Urothelium cell line (cell line): ENCODE results near the gene CERS1.

Experiments used
- DNase-seq: peaks from one replicate; pipeline ENCODE4 v3.0.0; 2011; ENCODE audit warnings: low spot score, mixed read lengths
- FAIRE-seq: peaks from 2 replicates; lab custom pipeline; 2011; peaks lifted over from hg19 to GRCh38; lab: Jason Lieb, UNC

The CERS1 gene

DNA sequence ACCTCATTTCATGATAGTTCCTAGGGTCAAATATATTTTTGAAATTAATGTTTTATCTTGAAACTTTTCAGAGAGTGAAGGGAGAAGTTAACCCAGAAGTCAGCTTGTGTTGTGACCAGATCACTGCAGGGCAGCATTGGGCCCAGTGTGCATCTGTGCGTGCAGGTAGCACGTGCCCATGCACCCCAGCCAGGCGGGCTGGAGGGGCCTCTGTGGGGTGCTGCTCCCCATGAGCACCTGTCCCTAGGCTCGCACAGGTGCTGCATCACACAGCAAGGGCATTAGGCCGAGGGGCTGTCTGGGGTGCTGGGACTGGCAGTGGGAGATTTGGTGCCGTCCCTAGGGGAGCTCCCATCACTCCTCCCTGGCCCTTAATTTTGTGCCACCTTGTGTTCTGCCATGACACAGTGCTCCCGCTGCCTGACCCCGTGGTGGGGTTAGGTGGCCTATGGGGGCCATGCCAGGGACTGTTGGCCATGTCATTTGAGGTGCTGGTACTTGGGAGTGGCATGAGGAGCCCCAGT lies 51.1 kb downstream of the CERS1 start:
- no peak for DNase-seq
- no peak for FAIRE-seq

GRCh38 chr19:18843960-18844359 lies 52.0 kb downstream of the CERS1 start:
- FAIRE-seq (no peak), DNase-seq (no peak)

DNA sequence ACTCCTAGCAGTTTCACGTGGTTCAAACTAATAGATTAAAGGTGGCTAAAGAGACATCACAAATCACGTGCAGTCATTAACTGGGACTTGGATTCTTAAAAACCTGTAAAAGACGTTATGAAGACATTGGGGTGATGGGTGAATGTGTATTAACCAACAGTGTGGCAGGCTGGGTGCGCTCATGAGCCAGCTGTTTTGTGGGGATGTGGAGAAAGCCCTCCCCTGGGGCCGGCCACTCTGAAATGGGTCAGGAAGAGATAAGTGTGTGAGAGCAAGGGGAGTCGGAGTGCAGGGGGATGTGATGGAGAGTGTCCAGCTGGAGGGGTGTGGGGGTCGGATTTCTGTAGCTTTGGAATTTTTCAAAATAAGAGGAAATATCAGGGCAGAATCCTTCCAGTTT lies 53.8 kb downstream of the CERS1 start:
- DNase-seq (no peak), FAIRE-seq (no peak)

GRCh38 chr19:18841400-18841799 lies 54.6 kb downstream of the CERS1 start:
- FAIRE-seq = no peak
- no peak for DNase-seq

DNA sequence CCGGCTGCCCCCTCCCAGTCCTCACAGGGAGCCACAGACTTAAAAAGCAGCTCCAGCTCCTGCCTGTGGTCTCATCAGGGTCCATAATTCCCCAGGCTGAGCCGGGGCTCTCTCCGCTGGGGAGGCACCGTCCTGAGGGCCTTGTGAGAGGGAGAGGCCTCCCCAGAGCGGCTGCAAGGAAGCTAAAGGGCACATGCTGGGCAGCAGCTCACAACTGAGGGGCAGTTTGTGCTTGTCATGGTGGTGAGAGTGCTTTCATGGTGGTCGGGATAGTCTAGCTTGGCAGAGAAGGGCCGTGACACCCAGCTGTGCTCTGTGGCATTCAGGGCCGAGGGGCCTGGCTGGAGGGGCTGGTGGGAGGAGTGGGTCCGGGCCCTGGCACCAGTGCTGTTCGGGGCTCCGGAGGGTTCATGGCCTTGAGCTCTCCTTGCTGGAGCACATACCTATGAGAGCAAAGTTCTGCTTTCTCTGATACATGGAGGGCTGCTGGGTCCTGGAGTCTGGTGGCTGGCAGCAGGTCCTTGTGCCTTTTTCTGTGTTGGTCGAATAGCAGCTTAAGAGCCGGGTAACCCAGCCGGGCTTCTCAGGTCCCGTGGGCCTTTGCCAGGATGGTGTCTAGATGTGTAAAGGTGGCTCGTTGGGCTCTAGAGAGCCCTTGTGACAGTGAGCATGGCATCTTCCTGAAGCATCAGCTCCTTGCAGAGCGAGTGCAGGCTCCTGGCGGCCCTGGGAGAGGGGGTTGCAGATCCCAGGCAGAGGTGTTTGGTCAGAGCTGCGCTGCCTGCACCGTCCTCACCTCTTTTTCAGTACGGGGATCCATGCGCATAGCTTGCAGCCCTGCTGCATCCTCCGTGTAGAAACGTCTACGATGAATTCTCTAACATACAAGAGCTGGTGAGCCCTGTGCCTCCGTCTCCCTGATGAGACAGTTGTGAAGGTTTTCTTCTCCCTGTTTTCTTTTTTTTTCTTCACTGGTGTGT lies 55.4 kb downstream of the CERS1 start:
- FAIRE-seq (no peak), DNase-seq (no peak)

- no peak for FAIRE-seq
- no peak for DNase-seq
These were observed 56.3 kb downstream of the CERS1 start for GRCh38 chr19:18839465-18840287.

DNA sequence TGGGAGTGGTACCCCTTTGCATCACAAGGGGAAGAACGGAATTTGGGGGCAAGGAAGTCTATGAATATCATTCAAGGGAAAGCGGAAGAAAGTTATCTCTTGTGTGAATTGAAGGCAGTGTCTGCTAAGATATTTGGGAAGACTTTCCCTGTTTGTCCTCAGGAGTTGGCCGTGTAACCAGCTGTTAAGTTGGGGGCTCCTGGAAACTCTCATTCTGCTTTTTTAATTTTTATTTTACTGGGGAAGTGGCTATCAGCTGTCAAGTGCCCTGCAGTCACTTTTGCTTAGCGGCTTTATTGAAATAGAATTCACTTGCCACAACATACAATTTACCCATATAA lies 61.3 kb downstream of the CERS1 start:
- no peak for DNase-seq
- no peak for FAIRE-seq

DNA sequence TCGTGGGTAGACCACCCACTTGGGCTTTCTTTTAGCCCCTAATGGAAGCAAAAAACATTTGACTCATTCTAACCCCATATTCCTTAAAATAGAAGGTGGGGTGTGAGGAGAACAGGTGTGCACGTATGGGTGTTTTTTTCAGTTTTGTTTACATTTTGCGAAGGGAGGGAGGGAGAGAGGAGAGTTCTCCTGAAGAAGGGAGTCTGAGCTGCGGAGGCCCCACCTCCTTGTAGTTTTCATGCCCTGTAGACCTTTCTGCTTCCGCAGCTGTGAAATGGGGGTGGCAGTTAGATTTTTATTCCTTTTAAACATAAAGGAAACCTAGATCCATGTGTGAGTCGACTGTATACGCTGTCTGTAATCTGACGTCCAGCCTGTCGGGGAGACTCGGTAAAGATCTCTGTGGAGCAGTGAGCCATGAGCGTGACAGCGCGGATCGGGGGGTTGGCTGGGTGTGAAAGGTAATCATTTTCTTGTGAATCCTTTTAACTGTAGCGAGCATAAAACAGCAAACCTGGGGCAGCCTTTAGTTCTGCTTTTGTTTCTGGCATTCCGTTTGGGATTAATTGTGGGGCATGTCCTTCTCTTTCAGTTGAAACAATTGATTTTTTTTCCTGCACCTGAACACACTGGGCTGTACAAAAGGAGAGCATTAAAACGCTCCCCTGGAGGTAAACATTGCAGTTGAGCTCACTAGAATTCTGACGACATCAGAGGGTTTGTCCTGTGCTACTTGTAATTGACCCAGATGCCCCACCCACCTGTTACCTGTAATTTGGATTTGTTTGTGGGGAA lies 61.9 kb downstream of the CERS1 start:
- no peak for DNase-seq
- no peak for FAIRE-seq

DNA sequence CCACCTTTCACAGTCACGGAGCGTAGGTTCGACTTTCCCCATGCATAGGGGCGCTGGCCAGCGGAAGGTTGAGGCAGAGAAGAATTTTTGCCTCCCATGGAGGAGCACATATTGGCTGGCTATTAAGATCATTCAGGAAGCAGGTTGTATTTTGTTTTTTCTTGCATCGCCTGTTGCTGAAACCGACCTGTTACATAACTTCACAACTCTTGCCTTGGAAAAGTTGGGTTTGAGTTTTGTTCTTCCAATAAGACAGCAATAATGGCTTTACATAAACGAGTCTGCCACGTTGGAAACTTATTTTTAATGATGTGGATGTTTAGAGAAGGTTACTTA lies 62.8 kb downstream of the CERS1 start:
- DNase-seq (no peak), FAIRE-seq (no peak)

- DNase-seq (peak; percentile 21), FAIRE-seq (no peak)
These were observed 63.4 kb downstream of the CERS1 start for GRCh38 chr19:18832306-18833140.

DNA sequence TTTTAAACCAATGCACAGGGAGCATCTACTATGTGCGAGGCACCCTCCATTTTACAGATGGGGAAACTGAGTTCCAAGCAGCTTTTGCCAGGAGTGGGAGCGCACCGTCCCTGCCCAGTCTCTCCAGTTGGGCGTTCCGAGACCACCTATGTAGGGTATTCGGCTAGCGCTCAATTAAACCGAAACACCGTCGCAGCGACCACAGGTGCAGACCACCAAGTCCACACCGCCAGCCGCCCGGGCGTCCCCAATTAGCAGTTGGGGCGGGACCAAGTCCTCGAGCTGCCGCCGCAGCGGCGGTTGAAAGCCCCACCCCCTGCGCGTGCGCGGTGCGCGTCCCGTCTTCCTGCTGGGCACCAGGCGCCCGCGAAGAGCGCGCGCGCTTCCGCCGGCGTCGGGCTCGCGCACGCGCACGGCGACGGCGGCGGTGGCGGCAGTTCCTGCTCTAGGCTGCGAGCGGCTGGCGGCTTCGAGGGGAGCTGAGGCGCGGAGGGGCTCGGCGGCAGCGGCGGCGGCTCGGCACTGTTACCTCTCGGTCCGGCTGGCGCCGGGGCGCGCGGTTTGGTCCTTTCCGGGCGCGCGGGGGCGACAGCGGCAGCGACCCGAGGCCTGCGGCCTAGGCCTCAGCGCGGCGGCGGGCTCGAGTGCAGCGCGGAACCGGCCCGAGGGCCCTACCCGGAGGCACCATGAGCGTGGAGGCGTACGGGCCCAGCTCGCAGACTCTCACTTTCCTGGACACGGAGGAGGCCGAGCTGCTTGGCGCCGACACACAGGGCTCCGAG lies 64.2 kb downstream of the CERS1 start, which contains the start of gene UPF1:
Gene UPF1 (plus strand): TSS at position 436 of the 782 bp plus-strand sequence. CDS start 251 bp downstream, at position 687.
- FAIRE-seq (no peak), DNase-seq (peak; percentile 93)

DNA sequence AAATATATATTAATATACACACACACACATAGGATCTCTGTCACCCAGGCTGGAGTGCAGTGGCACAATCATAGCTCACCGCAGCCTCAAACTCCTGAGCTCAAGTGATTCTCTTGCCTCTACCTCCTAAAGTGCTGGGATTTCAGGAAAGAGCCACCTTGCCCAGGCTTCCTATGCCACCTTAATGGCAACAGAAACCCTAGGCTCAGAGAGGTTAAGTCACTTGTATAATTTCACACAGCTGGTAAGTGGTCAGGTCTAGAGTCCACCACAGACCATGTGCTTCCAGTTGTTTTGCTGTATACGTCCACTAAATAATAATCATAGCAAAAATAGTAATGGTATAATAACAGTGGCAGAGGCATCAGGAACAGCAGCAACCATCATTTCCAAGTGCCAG lies 65.5 kb downstream of the CERS1 start:
- DNase-seq = no peak
- no peak for FAIRE-seq

GRCh38 chr19:18828786-18829185 lies 67.2 kb downstream of the CERS1 start:
- FAIRE-seq = no peak
- no peak for DNase-seq
